Measurements from ENCODE around the gene DPP6. TPM values are rescaled to one million over a fixed set of nuclear protein-coding genes. Genes with fewer than 3 reads are reported as not detected.

Gene DPP6
- total RNA-seq, 2 experiments from 2014 or later, result not detected

- Mint-ChIP-seq H3K27ac (no peak overlapping the region), H3K27me3 (no peaks in the 10 kb centered on the region), H3K36me3 (ENCODE audit: low read depth) (no peaks in the 10 kb centered on the region), H3K9me3 (peaks cover 4% of the 10 kb centered on the region), H3K4me1 (ENCODE audit: low read depth) (no peaks in the 10 kb centered on the region), H3K4me3 (no peak overlapping the region)
- Histone ChIP-seq H3K27ac (ENCODE audit: low read depth in 1 of 2, low read length in 2 of 2) (no peak overlapping the region), H3K4me1 (ENCODE audit: insufficient read depth, low read length) (no peaks in the 10 kb centered on the region), H3K9me3 (ENCODE audit: control insufficient read depth in 1 of 2, insufficient read depth in 1 of 2, low read length in 2 of 2) (peaks cover 0 to 14% of the 10 kb centered on the region in 2 experiments), H3K36me3 (ENCODE audit: insufficient read depth, low read length) (no peaks in the 10 kb centered on the region), H3K27me3 (ENCODE audit: control insufficient read depth in 1 of 2, insufficient read depth in 2 of 2, low read length in 2 of 2) (no peaks in the 10 kb centered on the region), H3K4me3 (ENCODE audit: low read length) (no peak overlapping the region)
- POLR2A ChIA-PET, result no interaction called here
- CTCF ChIA-PET, result no interaction called here
- DNase-seq, result no peak
- ATAC-seq (ENCODE audit: poor library complexity), result no peak
- no peak for TF ChIP-seq CTCF (IDR thresholded peaks at IDR 0.05)
- intact Hi-C loops (cut with DNase I, micrococcal nuclease), result no loop called here
Measured at GRCh38 chr7:154394804-154395203, 342.6 kb downstream of the DPP6 start.

DNA sequence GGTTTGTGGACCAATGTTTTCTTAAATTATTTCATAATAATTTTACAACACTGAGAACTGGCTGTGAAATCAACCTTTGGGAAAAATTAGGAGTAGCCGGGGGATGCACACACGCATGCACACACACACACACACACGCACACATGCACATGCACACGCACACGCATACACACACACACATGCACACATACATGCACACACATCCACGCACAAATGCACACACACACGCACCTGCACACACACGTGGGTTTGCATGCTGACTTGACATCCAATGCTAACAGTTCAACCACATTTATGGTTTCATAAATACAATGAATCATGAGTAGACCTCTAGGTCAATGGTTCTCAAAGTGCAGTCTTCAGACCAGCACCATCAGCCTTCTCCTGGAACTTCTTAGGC lies 354.1 kb downstream of the DPP6 start:
- intact Hi-C loops (cut with DNase I, micrococcal nuclease), result no loop called here
- ChIA-PET POLR2A (no interaction called here), CTCF (no interaction called here)
- Mint-ChIP-seq H3K27ac (no peak overlapping the region), H3K36me3 (ENCODE audit: low read depth) (no peaks in the 10 kb centered on the region), H3K4me1 (ENCODE audit: low read depth) (no peaks in the 10 kb centered on the region), H3K4me3 (no peak overlapping the region), H3K27me3 (no peaks in the 10 kb centered on the region), H3K9me3 (peaks cover 12% of the 10 kb centered on the region)
- H3K4me1 ChIP-seq (ENCODE audit: insufficient read depth, low read length), result no peaks in the 10 kb centered on the region
- no peak overlapping the region for H3K27ac ChIP-seq (ENCODE audit: low read depth in 1 of 2, low read length in 2 of 2)
- H3K9me3 ChIP-seq (ENCODE audit: control insufficient read depth in 1 of 2, insufficient read depth in 1 of 2, low read length in 2 of 2), result peaks cover 0 to 11% of the 10 kb centered on the region in 2 experiments
- ATAC-seq (ENCODE audit: poor library complexity) (no peak), DNase-seq (no peak)
- no peak for TF ChIP-seq CTCF (IDR thresholded peaks at IDR 0.05)
- H3K27me3 ChIP-seq (ENCODE audit: control insufficient read depth in 1 of 2, insufficient read depth in 2 of 2, low read length in 2 of 2), result no peaks in the 10 kb centered on the region
- H3K36me3 ChIP-seq (ENCODE audit: insufficient read depth, low read length), result no peaks in the 10 kb centered on the region
- no peak overlapping the region for H3K4me3 ChIP-seq (ENCODE audit: low read length)

GRCh38 chr7:154409703-154410311 lies 357.6 kb downstream of the DPP6 start:
- H3K4me1 Mint-ChIP-seq (ENCODE audit: low read depth), result no peaks in the 10 kb centered on the region
- H3K36me3 Mint-ChIP-seq (ENCODE audit: low read depth), result no peaks in the 10 kb centered on the region
- TF ChIP-seq CTCF (IDR thresholded peaks at IDR 0.05), result no peak
- ATAC-seq (ENCODE audit: poor library complexity) (no peak), DNase-seq (no peak)
- intact Hi-C loops (cut with DNase I, micrococcal nuclease), result no loop called here
- Histone ChIP-seq H3K9me3 (ENCODE audit: control insufficient read depth in 1 of 2, insufficient read depth in 1 of 2, low read length in 2 of 2) (peaks cover 0 to 11% of the 10 kb centered on the region in 2 experiments), H3K4me1 (ENCODE audit: insufficient read depth, low read length) (no peaks in the 10 kb centered on the region), H3K27me3 (ENCODE audit: control insufficient read depth in 1 of 2, insufficient read depth in 2 of 2, low read length in 2 of 2) (no peaks in the 10 kb centered on the region), H3K4me3 (ENCODE audit: low read length) (no peak overlapping the region), H3K27ac (ENCODE audit: low read depth in 1 of 2, low read length in 2 of 2) (no peak overlapping the region), H3K36me3 (ENCODE audit: insufficient read depth, low read length) (no peaks in the 10 kb centered on the region)
- no peaks in the 10 kb centered on the region for H3K27me3 Mint-ChIP-seq
- ChIA-PET POLR2A (no interaction called here), CTCF (no interaction called here)
- no peak overlapping the region for H3K27ac Mint-ChIP-seq
- H3K4me3 Mint-ChIP-seq, result no peak overlapping the region
- peaks cover 6% of the 10 kb centered on the region for H3K9me3 Mint-ChIP-seq

Measured in CD4-positive, alpha-beta T cell (primary cell).